Thoracic aorta (tissue), 2 donors: Measurements from ENCODE around the gene GSTM3. TPM values are rescaled to one million over a fixed set of nuclear protein-coding genes. Genes with fewer than 3 reads are reported as not detected.
"Not testable (repeated sequence)": the region's sequence is repeated elsewhere in the genome, so short reads cannot be mapped to it uniquely, and the experiment has no call there.

ENCODE experiments used
- ATAC-seq: fragments of 150-250 bp; one replicate; pipeline ENCODE4 v1.8.0; 2017; ENCODE audit warnings: low read depth; ENCODE audit not compliant: insufficient number of reproducible peaks, low FRiP score
- DNase-seq: peaks from one replicate; pipeline ENCODE4 v3.0.0-alpha.2; 2020; ENCODE audit warnings: low spot score
- H3K27ac ChIP-seq, 2 donors: fragments of 200-600 bp; sonication (generic); 1 replicate in 1 of 2; 2 replicates in 1 of 2; pipeline ENCODE4 v1.5.1; 2016; ENCODE audit warnings: mild to moderate bottlenecking in 2 of 2, moderate library complexity in 2 of 2
- H3K27me3 ChIP-seq: fragments of 200-600 bp; sonication (generic); replicated peaks from 2 replicates; pipeline ENCODE4 v1.6.0; 2016; ENCODE audit warnings: mild to moderate bottlenecking; ENCODE audit not compliant: insufficient read depth
- H3K36me3 ChIP-seq: fragments of 200-600 bp; sonication (generic); one replicate; pipeline ENCODE4 v1.5.1; 2016
- H3K4me1 ChIP-seq, 2 donors: fragments of 200-600 bp; sonication (generic); 1 replicate in 1 of 2; 2 replicates in 1 of 2; pipeline versions ENCODE4 v1.5.1 to v1.6.0; 2016; ENCODE audit warnings: low read depth in 2 of 2, mild to moderate bottlenecking in 1 of 2; ENCODE audit not compliant: control insufficient read depth in 1 of 2
- H3K4me3 ChIP-seq: fragments of 200-600 bp; sonication (generic); 2 replicates; pipeline ENCODE4 v1.5.1; 2016; ENCODE audit warnings: mild to moderate bottlenecking
- H3K9me3 ChIP-seq: fragments of 200-600 bp; sonication (generic); 2 replicates; pipeline ENCODE4 v1.5.1; 2016
- total RNA-seq, 2 donors: library from RNA; depleted of rRNA; stranded (reverse); fragments of >200 nt; gene quantifications; one replicate each; pipeline versions ENCODE4 v1.1.0 to v1.2.3, GENCODE V29; 2016
- TF ChIP-seq, protein P1 (sequence below): fragments of 200-600 bp; sonication (generic); IDR thresholded peaks from one replicate; pipeline ENCODE4 v1.5.1; 2019; ENCODE audit warnings: antibody characterized with exemption

The GSTM3 gene
- total RNA-seq, 2 donors from 2014 or later = 33.1 to 68.6 TPM

DNA sequence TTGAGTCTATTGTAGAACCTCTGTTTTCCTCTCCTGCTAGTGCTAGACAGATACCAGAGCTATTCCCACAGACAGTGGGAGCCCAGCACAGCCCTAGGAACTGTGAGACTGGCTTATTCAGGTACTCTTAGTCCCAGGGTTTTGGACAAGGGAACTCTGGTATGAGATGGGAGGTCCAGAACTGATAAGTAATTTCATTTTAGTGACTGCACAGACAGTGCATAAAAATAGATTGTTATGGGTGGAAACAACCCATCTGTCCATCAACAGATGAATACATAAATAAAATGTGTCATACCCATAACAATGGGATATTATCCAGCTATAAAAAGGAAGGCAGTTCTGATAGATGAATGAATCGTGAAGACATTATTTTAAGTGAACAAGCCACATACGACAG lies 13.9 kb upstream of the GSTM3 start:
- Histone ChIP-seq H3K36me3 (no peaks in the 10 kb centered on the region), H3K27me3 (no peaks in the 10 kb centered on the region), H3K27ac (no peak overlapping the region), H3K4me3 (no peak overlapping the region), H3K9me3 (no peaks in the 10 kb centered on the region), H3K4me1 (no peaks in the 10 kb centered on the region)
- no peak for DNase-seq
- TF ChIP-seq, protein P1, sequence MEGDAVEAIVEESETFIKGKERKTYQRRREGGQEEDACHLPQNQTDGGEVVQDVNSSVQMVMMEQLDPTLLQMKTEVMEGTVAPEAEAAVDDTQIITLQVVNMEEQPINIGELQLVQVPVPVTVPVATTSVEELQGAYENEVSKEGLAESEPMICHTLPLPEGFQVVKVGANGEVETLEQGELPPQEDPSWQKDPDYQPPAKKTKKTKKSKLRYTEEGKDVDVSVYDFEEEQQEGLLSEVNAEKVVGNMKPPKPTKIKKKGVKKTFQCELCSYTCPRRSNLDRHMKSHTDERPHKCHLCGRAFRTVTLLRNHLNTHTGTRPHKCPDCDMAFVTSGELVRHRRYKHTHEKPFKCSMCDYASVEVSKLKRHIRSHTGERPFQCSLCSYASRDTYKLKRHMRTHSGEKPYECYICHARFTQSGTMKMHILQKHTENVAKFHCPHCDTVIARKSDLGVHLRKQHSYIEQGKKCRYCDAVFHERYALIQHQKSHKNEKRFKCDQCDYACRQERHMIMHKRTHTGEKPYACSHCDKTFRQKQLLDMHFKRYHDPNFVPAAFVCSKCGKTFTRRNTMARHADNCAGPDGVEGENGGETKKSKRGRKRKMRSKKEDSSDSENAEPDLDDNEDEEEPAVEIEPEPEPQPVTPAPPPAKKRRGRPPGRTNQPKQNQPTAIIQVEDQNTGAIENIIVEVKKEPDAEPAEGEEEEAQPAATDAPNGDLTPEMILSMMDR = no peak
- no peak for ATAC-seq

DNA sequence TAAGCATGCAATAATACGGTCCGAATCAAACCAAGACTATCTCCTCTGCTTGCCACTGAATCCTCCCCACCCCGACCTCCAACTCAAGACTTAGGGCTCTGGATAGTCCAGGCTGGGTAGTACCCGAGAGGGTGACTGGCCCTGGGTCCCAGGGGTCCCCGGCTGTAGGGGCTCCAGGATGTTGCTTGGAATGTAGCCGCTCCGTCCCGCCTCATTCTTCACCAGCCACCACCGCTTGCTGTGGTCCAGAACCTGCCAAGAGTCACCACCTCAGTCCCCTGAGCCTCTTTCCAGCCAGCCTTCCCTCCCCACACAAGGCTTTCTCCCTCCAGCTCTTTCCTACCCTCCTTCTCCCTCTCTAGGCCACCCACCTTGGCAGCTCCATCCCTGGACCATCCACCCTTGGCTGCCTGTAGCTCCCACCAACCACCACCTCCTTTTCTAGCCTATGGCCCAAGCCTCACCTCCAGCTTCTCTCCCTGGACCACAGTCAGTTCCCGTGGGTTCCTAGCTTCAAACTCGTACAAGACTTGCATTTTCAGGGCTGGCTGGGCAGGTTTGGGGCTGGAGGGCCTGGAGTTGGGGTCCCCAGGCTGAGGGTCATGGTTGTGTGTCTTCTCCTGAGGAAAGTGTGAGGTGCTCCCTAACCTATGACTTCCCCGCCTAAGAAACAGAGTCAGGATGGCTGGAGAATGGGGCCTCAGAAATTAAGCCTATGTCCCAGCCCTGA lies 10.9 kb upstream of the GSTM3 start:
- ATAC-seq = no peak
- H3K4me1 ChIP-seq = no peaks in the 10 kb centered on the region
- no peaks in the 10 kb centered on the region for H3K9me3 ChIP-seq
- H3K27ac ChIP-seq = no peak overlapping the region
- no peak overlapping the region for H3K4me3 ChIP-seq
- H3K27me3 ChIP-seq = no peaks in the 10 kb centered on the region
- DNase-seq = no peak
- TF ChIP-seq, protein P1 = no peak
- no peaks in the 10 kb centered on the region for H3K36me3 ChIP-seq

DNA sequence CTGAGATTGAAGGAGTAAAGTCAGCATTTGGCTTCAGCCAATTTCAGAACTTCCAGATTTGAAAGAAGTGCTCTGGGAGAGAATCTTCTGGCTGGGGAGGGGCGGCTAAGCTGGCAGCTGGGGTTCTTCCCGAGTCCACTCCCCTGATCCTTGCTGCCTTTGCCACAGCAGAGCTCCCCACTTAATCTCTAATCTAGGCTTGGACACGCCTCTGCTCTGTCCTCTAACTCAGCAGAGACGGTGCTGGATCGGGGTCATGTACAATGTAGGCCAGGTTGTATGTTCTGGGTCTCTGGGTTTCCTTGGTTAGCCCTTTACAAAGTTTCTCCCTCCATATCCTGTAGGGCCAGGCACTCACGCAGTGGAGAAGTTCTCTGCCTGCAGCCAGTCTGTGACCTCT lies 10.1 kb upstream of the GSTM3 start:
- ATAC-seq (no peak), DNase-seq (no peak)
- Histone ChIP-seq H3K4me1 (no peaks in the 10 kb centered on the region), H3K9me3 (no peaks in the 10 kb centered on the region), H3K27me3 (no peaks in the 10 kb centered on the region), H3K27ac (no peak overlapping the region), H3K4me3 (no peak overlapping the region), H3K36me3 (no peaks in the 10 kb centered on the region)
- TF ChIP-seq, protein P1 = no peak

DNA sequence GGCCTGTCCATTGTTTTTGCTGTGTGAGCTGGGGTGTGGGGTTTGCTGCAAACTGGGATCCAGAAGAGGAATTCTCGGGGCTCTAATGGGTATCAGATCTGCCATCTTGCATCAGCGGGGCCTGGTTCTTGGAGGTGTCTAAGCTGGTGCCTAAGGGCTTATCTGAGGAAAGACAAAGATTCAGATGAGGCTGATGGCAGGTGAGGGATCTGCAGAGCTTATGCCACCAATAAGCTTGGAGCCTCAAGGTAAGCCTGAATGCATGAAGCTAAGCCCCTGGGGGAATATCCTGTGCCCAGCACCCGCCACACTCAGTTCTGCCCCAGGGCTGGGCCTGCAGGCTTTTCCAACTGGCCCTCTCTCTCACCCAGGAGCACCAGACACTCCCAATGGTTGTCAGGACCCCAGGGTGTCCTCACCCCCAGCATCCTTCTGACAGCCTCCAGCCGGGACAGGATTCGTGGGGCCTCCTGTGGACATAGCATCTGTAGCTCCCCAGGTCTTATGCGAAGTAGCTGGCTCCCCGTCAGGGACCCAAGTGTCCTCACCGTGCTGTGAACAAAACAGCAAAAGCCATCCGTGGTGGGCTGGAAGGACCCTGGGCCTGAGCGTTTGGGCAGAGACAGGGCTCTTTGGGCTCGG lies 9.5 kb upstream of the GSTM3 start:
- Histone ChIP-seq H3K4me3 (no peak overlapping the region), H3K36me3 (no peaks in the 10 kb centered on the region), H3K9me3 (no peaks in the 10 kb centered on the region), H3K27ac (no peak overlapping the region), H3K27me3 (no peaks in the 10 kb centered on the region), H3K4me1 (no peaks in the 10 kb centered on the region)
- ATAC-seq (no peak), DNase-seq (no peak)
- TF ChIP-seq, protein P1 = no peak

DNA sequence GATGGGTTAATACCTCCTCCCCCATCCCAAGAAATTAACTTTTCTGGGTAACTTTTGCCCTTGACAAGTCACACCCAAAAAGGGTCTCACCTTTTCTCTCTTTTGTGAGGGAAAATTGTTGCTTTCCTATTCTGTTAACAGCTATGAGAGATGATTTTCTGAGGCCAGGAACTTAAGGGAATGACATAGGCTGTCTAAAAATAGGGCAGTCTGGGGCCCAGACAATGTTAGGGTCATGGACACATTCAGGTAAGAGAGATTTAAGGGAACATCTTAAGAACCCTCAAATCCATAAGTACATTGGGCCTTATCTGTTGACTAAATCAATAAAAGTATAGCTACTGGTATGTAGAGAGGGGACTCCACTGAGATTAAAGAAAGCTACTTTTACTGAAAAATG lies 8.4 kb upstream of the GSTM3 start:
- Histone ChIP-seq H3K36me3 (no peaks in the 10 kb centered on the region), H3K27me3 (no peaks in the 10 kb centered on the region), H3K4me3 (no peak overlapping the region), H3K4me1 (no peaks in the 10 kb centered on the region), H3K27ac (no peak overlapping the region), H3K9me3 (no peaks in the 10 kb centered on the region)
- DNase-seq (no peak), ATAC-seq (no peak)
- TF ChIP-seq, protein P1 = no peak

DNA sequence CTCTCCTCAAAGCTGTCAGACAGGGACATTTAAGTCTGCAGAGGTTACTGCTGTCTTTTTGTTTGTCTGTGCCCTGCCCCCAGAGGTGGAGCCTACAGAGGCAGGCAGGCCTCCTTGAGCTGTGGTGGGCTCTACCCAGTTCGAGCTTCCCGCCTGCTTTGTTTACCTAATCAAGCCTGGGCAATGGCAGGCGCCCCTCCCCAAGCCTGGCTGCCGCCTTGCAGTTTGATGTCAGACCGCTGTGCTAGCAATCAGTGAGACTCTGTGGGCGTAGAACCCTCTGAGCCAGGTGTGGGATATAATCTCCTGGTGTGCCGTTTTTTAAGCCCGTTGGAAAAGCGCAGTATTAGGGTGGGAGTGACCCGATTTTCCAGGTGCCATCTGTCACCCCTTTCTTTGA lies 7.5 kb upstream of the GSTM3 start:
- not testable (repeated sequence) for H3K4me3 ChIP-seq, H3K36me3 ChIP-seq, H3K4me1 ChIP-seq, H3K9me3 ChIP-seq, DNase-seq, ATAC-seq, H3K27ac ChIP-seq, H3K27me3 ChIP-seq
